ENCODE results near the gene ZNF385D. TPM values are rescaled to one million over a fixed set of nuclear protein-coding genes. Genes with fewer than 3 reads are reported as not detected.

The ZNF385D gene
- total RNA-seq, 1 donor from 2014 or later: 0.10 TPM

GRCh38 chr3:21694506-21694905, 56.5 kb downstream of the ZNF385D start:
- H3K36me3 Mint-ChIP-seq (ENCODE audit: insufficient read depth): no peaks in the 10 kb centered on the region
- H3K27ac Mint-ChIP-seq: no peak overlapping the region
- no peaks in the 10 kb centered on the region for H3K4me1 Mint-ChIP-seq (ENCODE audit: low read depth)
- no peaks in the 10 kb centered on the region for H3K9me3 Mint-ChIP-seq (ENCODE audit: low read depth)
- H3K4me3 Mint-ChIP-seq (ENCODE audit: low read depth): no peak overlapping the region
- TF ChIP-seq CTCF (IDR thresholded peaks at IDR 0.05; ENCODE audit: unreplicated experiment): no peak
- DNase-seq (ENCODE audit: low spot score, unreplicated experiment): no peak
- H3K27me3 Mint-ChIP-seq: no peaks in the 10 kb centered on the region

- no peak for DNase-seq (ENCODE audit: low spot score, unreplicated experiment)
- no peak for TF ChIP-seq CTCF (IDR thresholded peaks at IDR 0.05; ENCODE audit: unreplicated experiment)
- Mint-ChIP-seq H3K9me3 (ENCODE audit: low read depth) (no peaks in the 10 kb centered on the region), H3K36me3 (ENCODE audit: insufficient read depth) (no peaks in the 10 kb centered on the region), H3K4me1 (ENCODE audit: low read depth) (no peaks in the 10 kb centered on the region), H3K27ac (no peak overlapping the region), H3K4me3 (ENCODE audit: low read depth) (no peak overlapping the region), H3K27me3 (no peaks in the 10 kb centered on the region)
Observed at GRCh38 chr3:21691036-21691435, 60.0 kb downstream of the ZNF385D start.

GRCh38 chr3:21682206-21682605, 68.8 kb downstream of the ZNF385D start:
- H3K27me3 Mint-ChIP-seq: no peaks in the 10 kb centered on the region
- TF ChIP-seq CTCF (IDR thresholded peaks at IDR 0.05; ENCODE audit: unreplicated experiment): no peak
- H3K27ac Mint-ChIP-seq: no peak overlapping the region
- no peaks in the 10 kb centered on the region for H3K36me3 Mint-ChIP-seq (ENCODE audit: insufficient read depth)
- no peak for DNase-seq (ENCODE audit: low spot score, unreplicated experiment)
- H3K4me1 Mint-ChIP-seq (ENCODE audit: low read depth): no peaks in the 10 kb centered on the region
- H3K9me3 Mint-ChIP-seq (ENCODE audit: low read depth): no peaks in the 10 kb centered on the region
- H3K4me3 Mint-ChIP-seq (ENCODE audit: low read depth): no peak overlapping the region

GRCh38 chr3:21673393-21673792, 77.6 kb downstream of the ZNF385D start:
- Mint-ChIP-seq H3K4me3 (ENCODE audit: low read depth) (no peak overlapping the region), H3K9me3 (ENCODE audit: low read depth) (no peaks in the 10 kb centered on the region), H3K27me3 (no peaks in the 10 kb centered on the region), H3K27ac (no peak overlapping the region), H3K36me3 (ENCODE audit: insufficient read depth) (no peaks in the 10 kb centered on the region), H3K4me1 (ENCODE audit: low read depth) (peaks cover 3% of the 10 kb centered on the region)
- no peak for DNase-seq (ENCODE audit: low spot score, unreplicated experiment)
- no peak for TF ChIP-seq CTCF (IDR thresholded peaks at IDR 0.05; ENCODE audit: unreplicated experiment)

- no peak for DNase-seq (ENCODE audit: low spot score, unreplicated experiment)
- H3K9me3 Mint-ChIP-seq (ENCODE audit: low read depth): no peaks in the 10 kb centered on the region
- H3K27me3 Mint-ChIP-seq: no peaks in the 10 kb centered on the region
- no peaks in the 10 kb centered on the region for H3K36me3 Mint-ChIP-seq (ENCODE audit: insufficient read depth)
- H3K27ac Mint-ChIP-seq: no peak overlapping the region
- no peak for TF ChIP-seq CTCF (IDR thresholded peaks at IDR 0.05; ENCODE audit: unreplicated experiment)
- no peak overlapping the region for H3K4me3 Mint-ChIP-seq (ENCODE audit: low read depth)
- peaks cover 3% of the 10 kb centered on the region for H3K4me1 Mint-ChIP-seq (ENCODE audit: low read depth)
Observed at GRCh38 chr3:21672303-21672702, 78.7 kb downstream of the ZNF385D start.

All from progenitor cell of endocrine pancreas (in vitro differentiated cells).